ENCODE measurements around the gene AGMO.

GRCh38 chr7:15441915-15442314 lies 119.9 kb downstream of the AGMO start:
- TF ChIP-seq POLR2AphosphoS5 (IDR thresholded peaks at IDR 0.05) (no peak), CTCF (IDR thresholded peaks at IDR 0.05) (no peak)

Measured in breast epithelium (tissue), 3 donors.